GM12874 (cell line): ENCODE results near the gene FRRS1.
A peak's percentile ranks its signal among the peaks of the same experiment; 100 is the strongest.

Experiments used
- CTCF ChIP-seq: IDR thresholded peaks from 2 replicates; pipeline ENCODE4 v1.5.1; 2011; ENCODE audit warnings: low read depth, mild to moderate bottlenecking, control low read depth, low read length, moderate library complexity; ENCODE audit not compliant: insufficient read depth

The FRRS1 gene

DNA sequence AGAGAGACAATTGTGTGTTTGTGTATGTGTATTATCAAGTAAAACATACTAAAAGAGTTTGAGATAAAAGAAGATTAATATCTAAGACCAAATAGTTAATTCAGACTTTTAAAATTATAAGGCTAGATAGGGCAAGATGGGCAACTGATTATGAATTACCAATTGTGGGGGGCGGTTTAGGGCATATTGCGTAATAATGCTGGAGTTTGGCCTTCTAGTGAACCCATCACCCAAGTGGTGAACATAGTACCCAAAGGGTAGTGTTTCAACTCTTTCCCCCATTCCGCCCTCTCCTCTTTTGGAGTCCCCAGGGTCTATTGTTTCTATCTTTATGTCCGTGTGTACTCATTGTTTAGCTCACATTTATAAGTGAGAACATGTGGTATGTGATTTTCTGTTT is 55.4 kb downstream of the FRRS1 start:
- no peak for TF ChIP-seq CTCF

DNA sequence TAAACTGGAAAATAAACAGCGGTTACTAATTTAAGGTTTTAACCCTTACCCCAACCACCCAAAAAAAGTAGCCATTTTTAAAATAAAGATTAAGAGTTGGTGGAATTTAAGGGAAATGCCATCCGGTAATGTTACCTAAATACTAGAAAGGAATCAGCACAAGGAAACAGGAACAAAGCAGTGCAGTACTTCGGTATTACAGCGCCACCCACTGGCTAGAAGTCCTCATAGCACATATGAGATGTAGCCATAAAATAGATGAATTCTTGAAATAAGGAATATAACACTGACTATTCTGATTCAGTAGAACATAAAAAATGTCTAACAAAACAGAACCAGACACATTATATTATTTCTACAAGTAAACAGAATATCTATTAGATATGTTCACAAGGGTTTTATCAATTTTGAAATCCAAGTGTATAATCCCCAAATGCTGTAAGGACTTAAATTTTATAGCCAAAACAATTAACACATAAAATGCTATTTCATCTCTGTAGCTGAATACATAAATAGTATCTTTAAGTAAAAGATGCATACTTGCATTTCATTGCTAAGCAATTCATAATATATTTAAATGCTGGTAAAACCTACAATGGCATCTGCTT is 58.8 kb downstream of the FRRS1 start:
- peak; percentile 72 for TF ChIP-seq CTCF

GRCh38 chr1:99705385-99705784 is 61.0 kb downstream of the FRRS1 start:
- no peak for TF ChIP-seq CTCF

- TF ChIP-seq CTCF: no peak
Observed at GRCh38 chr1:99704356-99704816, 62.0 kb downstream of the FRRS1 start.

GRCh38 chr1:99702221-99702620 is 64.2 kb downstream of the FRRS1 start:
- TF ChIP-seq CTCF: no peak

GRCh38 chr1:99700020-99700419 is 66.4 kb downstream of the FRRS1 start:
- TF ChIP-seq CTCF: no peak

GRCh38 chr1:99697580-99697979 is 68.9 kb downstream of the FRRS1 start:
- no peak for TF ChIP-seq CTCF
